HepG2 (cell line): ENCODE measurements around the gene PRKAR1A. TPM values are rescaled to one million over a fixed set of nuclear protein-coding genes. Genes with fewer than 3 reads are reported as not detected.
A peak's percentile ranks its signal among the peaks of the same experiment; 100 is the strongest.

Experiments
- ARNTL ChIP-seq: sonication (generic); formaldehyde crosslinking; IDR thresholded peaks from 2 replicates; pipeline ENCODE4 v1.4.0; 2020; ENCODE audit warnings: mild to moderate bottlenecking, missing genetic modification reagents
- ELF1 ChIP-seq: sonication (generic); formaldehyde crosslinking; IDR thresholded peaks from 2 replicates; pipeline ENCODE4 v1.4.0; 2020; ENCODE audit warnings: missing genetic modification reagents
- FOXM1 ChIP-seq: sonication (generic); formaldehyde crosslinking; IDR thresholded peaks from 2 replicates; pipeline ENCODE4 v1.5.0; 2020; ENCODE audit warnings: missing genetic modification reagents
- GTF3A ChIP-seq: sonication (generic); formaldehyde crosslinking; conservative IDR thresholded peaks from 2 replicates; pipeline ENCODE4 v1.4.0; 2020; ENCODE audit warnings: mild to moderate bottlenecking, missing genetic modification reagents
- HNF1B ChIP-seq: sonication (generic); formaldehyde crosslinking; IDR thresholded peaks from 2 replicates; pipeline ENCODE4 v1.5.1; 2020; ENCODE audit warnings: mild to moderate bottlenecking, moderate library complexity, missing genetic modification reagents
- HNRNPH1 ChIP-seq: fragments of 200-400 bp; formaldehyde crosslinking; optimal IDR thresholded peaks from 2 replicates; pipeline ENCODE3; 2017; ENCODE audit warnings: mild to moderate bottlenecking, low read depth, low read length
- MLX ChIP-seq: IDR thresholded peaks from 2 replicates; pipeline ENCODE4 v1.6.1; 2016
- MNT ChIP-seq: fragments of 450-650 bp; IDR thresholded peaks from 2 replicates; pipeline ENCODE4 v1.6.1; 2016
- RXRA ChIP-seq: sonication (generic); formaldehyde crosslinking; IDR thresholded peaks from 2 replicates; pipeline ENCODE4 v1.5.1; 2020; ENCODE audit warnings: missing genetic modification reagents
- SKI ChIP-seq: fragments of 450-650 bp; IDR thresholded peaks from one replicate; pipeline ENCODE4 v1.6.1; 2018; ENCODE audit warnings: mild to moderate bottlenecking; ENCODE audit not compliant: partially characterized antibody
- STAT6 ChIP-seq: sonication (generic); formaldehyde crosslinking; IDR thresholded peaks from 2 replicates; pipeline ENCODE4 v1.4.0; 2020; ENCODE audit warnings: missing genetic modification reagents, mild to moderate bottlenecking, borderline replicate concordance
- TFE3 ChIP-seq: IDR thresholded peaks from 2 replicates; pipeline ENCODE4 v1.6.1; 2016
- THRA ChIP-seq: sonication (generic); formaldehyde crosslinking; IDR thresholded peaks from 2 replicates; pipeline ENCODE4 v1.4.0; 2020; ENCODE audit warnings: missing genetic modification reagents, borderline replicate concordance
- UBTF ChIP-seq: sonication (generic); formaldehyde crosslinking; IDR thresholded peaks from 2 replicates; pipeline ENCODE4 v1.4.0; 2020; ENCODE audit warnings: mild to moderate bottlenecking, missing genetic modification reagents
- YY1 ChIP-seq: IDR thresholded peaks from 2 replicates; pipeline ENCODE4 v1.6.1; 2011; ENCODE audit warnings: low read length, low read depth, moderate library complexity, mild to moderate bottlenecking; ENCODE audit not compliant: insufficient read depth, insufficient replicate concordance
- ZNF256 ChIP-seq: sonication (generic); formaldehyde crosslinking; conservative IDR thresholded peaks from 2 replicates; pipeline ENCODE4 v1.4.0; 2020; ENCODE audit warnings: missing genetic modification reagents
- polyA plus RNA-seq, 8 experiments: library from polyadenylated mRNA; depleted of rRNA in 3 of 8; stranded (reverse) in 7 of 8; unstranded in 1 of 8; fragments of >200 nt; fragmentation: Illumina TruSeq in 4 of 8; extraction: Trizol in 4 of 8; gene quantifications; 2 replicates each; pipeline versions ENCODE4 v1.2.1 to v1.2.3, GENCODE V29; 2011 to 2016; ENCODE audit warnings: low read depth in 4 of 8, missing spikeins in 1 of 8, mixed read lengths in 1 of 8; ENCODE audit not compliant: insufficient read depth in 1 of 8
- total RNA-seq, 5 experiments: library from RNA; depleted of rRNA; stranded (reverse); fragments of >200 nt; fragmentation: Illumina TruSeq; extraction: Trizol; gene quantifications; 2 replicates each; pipeline ENCODE4 v1.2.3, GENCODE V29; 2016; ENCODE audit warnings: low read depth in 1 of 5

PRKAR1A gene
- total and polyA plus RNA-seq, 2 of the 13 experiments (the other 11 are each of a cell fraction or from before 2014, with no cell fraction given), result 265 to 266 TPM

- TF ChIP-seq MNT (peak; percentile 4; the same call in 1 of the 2 replicates), FOXM1 (CRISPR knock-in tag) (no peak), TFE3 (CRISPR knock-in tag) (0 out of 2 replicates have a peak, but pooled peaks have one; percentile 29), RXRA (CRISPR knock-in tag) (peak; percentile 91; the same call in 1 of the 2 replicates), ZNF256 (no peak), HNF1B (CRISPR knock-in tag) (no peak), SKI (peak; percentile 85), ARNTL (peak; percentile 83; the same call in 1 of the 2 replicates), YY1 (no peak), ELF1 (CRISPR knock-in tag) (no peak), STAT6 (no peak), HNRNPH1 (no peak), GTF3A (CRISPR knock-in tag) (no peak), THRA (peak; percentile 85), UBTF (CRISPR knock-in tag) (peak; percentile 48; the same call in 1 of the 2 replicates), MLX (CRISPR knock-in tag) (0 out of 2 replicates have a peak, but pooled peaks have one; percentile 37)
These were observed 72.5 kb downstream of the PRKAR1A start (continued) for GRCh38 chr17:68584581-68585303.
